ENCODE measurements around the gene PLCD3.

Gene PLCD3

DNA sequence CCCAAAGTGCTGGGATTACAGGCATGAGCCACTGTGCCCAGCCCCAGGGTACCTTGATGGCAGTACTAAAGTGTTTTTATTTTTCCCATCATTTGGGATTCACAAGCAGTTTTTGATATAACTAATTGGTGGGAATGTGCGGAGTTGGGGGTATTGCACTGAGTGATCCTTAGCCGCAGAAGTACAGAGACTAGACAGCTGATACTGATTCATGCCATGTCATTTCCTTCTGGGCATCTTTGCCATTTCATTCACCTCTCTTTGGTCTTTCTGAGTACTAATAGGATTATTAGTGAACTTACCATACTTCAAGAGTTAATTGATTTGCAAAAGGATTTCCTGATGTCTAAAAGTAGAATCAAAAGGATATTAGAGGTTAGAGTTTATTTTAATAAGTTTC is 61.5 kb downstream of the PLCD3 start:
- peak overlapping the region; percentile 53 for H3K4ac ChIP-seq (ENCODE audit: low read depth, low read length)
- WGBS (ENCODE audit: extremely low coverage, insufficient coverage, insufficient read length) = no CpG with 5 or more reads among the region's 2 CpGs
- no peaks in the 10 kb centered on the region for H3K79me1 ChIP-seq (ENCODE audit: low read length)
- no peak overlapping the region for H3K4me2 ChIP-seq (ENCODE audit: low read length)
- H3K9ac ChIP-seq (ENCODE audit: low read length) = no peak overlapping the region
- no peak overlapping the region for H2AK5ac ChIP-seq (ENCODE audit: low read length)
- no peak overlapping the region for H2AFZ ChIP-seq (ENCODE audit: insufficient read depth, low read length, poor library complexity)
- H3K4me1 ChIP-seq (ENCODE audit: control insufficient read depth in 1 of 2, insufficient read depth in 2 of 2, low read length in 2 of 2) = peaks cover 0 to 2% of the 10 kb centered on the region in 2 experiments
- no peak overlapping the region for H3K27ac ChIP-seq (ENCODE audit: low read depth, low read length)
- no peak overlapping the region for H2BK12ac ChIP-seq (ENCODE audit: low read length)
- H3K79me2 ChIP-seq (ENCODE audit: control insufficient read depth, insufficient read depth, low read length, poor library complexity) = peaks cover 5% of the 10 kb centered on the region
- no peak overlapping the region for H4K8ac ChIP-seq (ENCODE audit: low read depth, low read length)
- no peak overlapping the region for H3K4me3 ChIP-seq (ENCODE audit: low read depth, low read length)
- no peak overlapping the region for H4K91ac ChIP-seq (ENCODE audit: low read depth, low read length)
- no peak overlapping the region for H2BK5ac ChIP-seq (ENCODE audit: low read depth, low read length, poor library complexity)
- H3K14ac ChIP-seq (ENCODE audit: low read length) = no peak overlapping the region
- H3K18ac ChIP-seq (ENCODE audit: low read length) = no peak overlapping the region
- H3K27me3 ChIP-seq (ENCODE audit: insufficient read depth, low read length) = no peaks in the 10 kb centered on the region
- no peak overlapping the region for H2BK120ac ChIP-seq (ENCODE audit: insufficient read depth, low read length, poor library complexity)
- H3K23ac ChIP-seq (ENCODE audit: low read length) = no peak overlapping the region
- H3K9me3 ChIP-seq (ENCODE audit: insufficient read depth, low read depth, low read length) = no peaks in the 10 kb centered on the region
- peaks cover 12 to 18% of the 10 kb centered on the region in 2 experiments for H3K36me3 ChIP-seq (ENCODE audit: control insufficient read depth in 1 of 2, insufficient read depth in 2 of 2, low read length in 2 of 2)
- no peak for DNase-seq
- no peak overlapping the region for H4K12ac ChIP-seq (ENCODE audit: low read depth, low read length)

DNA sequence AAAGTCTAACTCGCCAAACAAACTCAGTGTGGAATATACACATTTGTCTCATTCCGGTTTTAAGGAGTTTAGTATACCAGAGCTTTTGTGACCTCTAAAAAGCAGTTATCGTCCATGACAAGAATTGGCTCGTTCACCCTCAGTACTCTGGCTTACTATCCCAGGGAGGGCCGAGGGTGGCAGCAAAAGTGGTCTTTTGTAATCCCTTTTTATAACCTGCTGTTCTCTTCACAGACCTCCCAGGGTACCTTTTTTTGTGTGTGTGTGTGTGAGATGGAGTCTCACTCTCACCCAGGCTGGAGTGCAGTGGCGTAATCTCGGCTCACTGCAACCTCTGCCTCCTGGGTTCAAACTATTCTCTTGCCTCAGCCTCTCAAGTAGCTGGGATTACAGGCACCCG is 62.3 kb downstream of the PLCD3 start:
- H4K12ac ChIP-seq (ENCODE audit: low read depth, low read length) = no peak overlapping the region

DNA sequence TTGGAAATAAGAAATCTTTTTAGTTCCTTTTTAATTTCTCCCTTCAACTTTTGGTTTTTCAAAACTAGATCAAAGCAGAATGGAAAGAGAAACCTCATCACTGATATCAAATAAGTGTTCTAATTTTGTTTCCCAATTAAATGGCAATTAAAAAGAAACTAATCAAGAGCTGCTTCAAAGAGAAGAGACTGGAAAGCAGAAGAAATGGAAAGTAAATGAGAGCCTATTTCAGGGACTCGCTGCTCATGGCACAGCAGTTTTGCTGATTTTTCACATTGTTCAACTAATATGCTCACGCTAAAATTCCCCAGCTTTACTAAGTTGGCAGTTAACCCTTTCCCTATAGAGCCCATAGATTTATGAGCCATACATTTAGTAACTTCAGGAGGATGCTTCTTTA is 64.7 kb downstream of the PLCD3 start:
- no peak for DNase-seq
- Histone ChIP-seq H3K4ac (ENCODE audit: low read depth, low read length) (no peak overlapping the region), H3K18ac (ENCODE audit: low read length) (no peak overlapping the region), H3K9ac (ENCODE audit: low read length) (no peak overlapping the region), H2AK5ac (ENCODE audit: low read length) (no peak overlapping the region), H3K9me3 (ENCODE audit: insufficient read depth, low read depth, low read length) (no peaks in the 10 kb centered on the region), H3K79me1 (ENCODE audit: low read length) (no peaks in the 10 kb centered on the region), H3K23ac (ENCODE audit: low read length) (no peak overlapping the region), H3K4me2 (ENCODE audit: low read length) (no peak overlapping the region), H2AFZ (ENCODE audit: insufficient read depth, low read length, poor library complexity) (no peak overlapping the region), H2BK5ac (ENCODE audit: low read depth, low read length, poor library complexity) (no peak overlapping the region), H4K91ac (ENCODE audit: low read depth, low read length) (no peak overlapping the region), H2BK120ac (ENCODE audit: insufficient read depth, low read length, poor library complexity) (no peak overlapping the region), H3K14ac (ENCODE audit: low read length) (no peak overlapping the region), H4K8ac (ENCODE audit: low read depth, low read length) (no peak overlapping the region), H3K4me1 (ENCODE audit: control insufficient read depth in 1 of 2, insufficient read depth in 2 of 2, low read length in 2 of 2) (peaks cover 0 to 2% of the 10 kb centered on the region in 2 experiments), H2BK12ac (ENCODE audit: low read length) (no peak overlapping the region), H3K36me3 (ENCODE audit: control insufficient read depth in 1 of 2, insufficient read depth in 2 of 2, low read length in 2 of 2) (peaks cover 6 to 13% of the 10 kb centered on the region in 2 experiments), H3K27me3 (ENCODE audit: insufficient read depth, low read length) (no peaks in the 10 kb centered on the region), H4K12ac (ENCODE audit: low read depth, low read length) (no peak overlapping the region), H3K4me3 (ENCODE audit: low read depth, low read length) (no peak overlapping the region), H3K27ac (ENCODE audit: low read depth, low read length) (no peak overlapping the region), H3K79me2 (ENCODE audit: control insufficient read depth, insufficient read depth, low read length, poor library complexity) (peaks cover 5% of the 10 kb centered on the region)
- no CpG with 5 or more reads among the region's 2 CpGs for WGBS (ENCODE audit: extremely low coverage, insufficient coverage, insufficient read length)

More for the DNA sequence above, 62.3 kb downstream of the PLCD3 start:
- Histone ChIP-seq H3K4ac (ENCODE audit: low read depth, low read length) (peak overlapping the region; percentile 78), H3K36me3 (ENCODE audit: control insufficient read depth in 1 of 2, insufficient read depth in 2 of 2, low read length in 2 of 2) (peaks cover 12 to 15% of the 10 kb centered on the region in 2 experiments), H3K18ac (ENCODE audit: low read length) (no peak overlapping the region), H3K9ac (ENCODE audit: low read length) (no peak overlapping the region), H3K14ac (ENCODE audit: low read length) (no peak overlapping the region), H3K4me3 (ENCODE audit: low read depth, low read length) (no peak overlapping the region), H2BK5ac (ENCODE audit: low read depth, low read length, poor library complexity) (no peak overlapping the region), H3K9me3 (ENCODE audit: insufficient read depth, low read depth, low read length) (no peaks in the 10 kb centered on the region), H2AFZ (ENCODE audit: insufficient read depth, low read length, poor library complexity) (no peak overlapping the region), H4K91ac (ENCODE audit: low read depth, low read length) (no peak overlapping the region), H2AK5ac (ENCODE audit: low read length) (no peak overlapping the region), H3K23ac (ENCODE audit: low read length) (no peak overlapping the region), H2BK12ac (ENCODE audit: low read length) (no peak overlapping the region), H3K79me2 (ENCODE audit: control insufficient read depth, insufficient read depth, low read length, poor library complexity) (peaks cover 5% of the 10 kb centered on the region), H3K4me1 (ENCODE audit: control insufficient read depth in 1 of 2, insufficient read depth in 2 of 2, low read length in 2 of 2) (peaks cover 2% of the 10 kb centered on the region in 2 experiments), H2BK120ac (ENCODE audit: insufficient read depth, low read length, poor library complexity) (no peak overlapping the region), H3K4me2 (ENCODE audit: low read length) (no peak overlapping the region), H3K27ac (ENCODE audit: low read depth, low read length) (no peak overlapping the region), H3K27me3 (ENCODE audit: insufficient read depth, low read length) (no peaks in the 10 kb centered on the region), H3K79me1 (ENCODE audit: low read length) (no peaks in the 10 kb centered on the region), H4K8ac (ENCODE audit: low read depth, low read length) (no peak overlapping the region)
- DNase-seq = no peak
- no CpG with 5 or more reads among the region's 8 CpGs for WGBS (ENCODE audit: extremely low coverage, insufficient coverage, insufficient read length)

DNA sequence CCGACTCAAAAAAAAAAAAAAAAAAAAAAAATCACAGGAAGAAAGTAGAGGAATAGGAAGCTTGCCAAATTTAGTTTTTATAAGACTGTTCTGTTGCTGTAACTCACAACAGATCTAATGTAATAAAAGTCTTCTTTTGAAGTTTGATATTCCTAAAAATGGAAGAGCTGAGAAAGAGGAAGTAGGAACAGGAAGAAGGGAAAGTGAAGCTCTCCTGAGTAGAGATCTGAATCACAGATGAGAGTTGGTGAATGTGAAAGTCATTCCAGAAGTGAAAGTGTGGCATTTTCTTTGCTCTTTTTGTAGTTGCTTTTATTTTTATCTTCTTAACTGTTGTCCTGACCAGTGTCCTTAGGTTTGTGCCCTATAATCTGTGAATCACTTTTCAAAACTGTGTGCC is 69.1 kb downstream of the PLCD3 start:
- no peaks in the 10 kb centered on the region for H3K36me3 ChIP-seq (ENCODE audit: control insufficient read depth in 1 of 2, insufficient read depth in 2 of 2, low read length in 2 of 2)
- WGBS (ENCODE audit: extremely low coverage, insufficient coverage, insufficient read length) = no CpG with 5 or more reads among the region's 1 CpG
- H4K91ac ChIP-seq (ENCODE audit: low read depth, low read length) = no peak overlapping the region
- H3K4ac ChIP-seq (ENCODE audit: low read depth, low read length) = peak overlapping the region; percentile 10
- peaks cover 13% of the 10 kb centered on the region for H3K79me2 ChIP-seq (ENCODE audit: control insufficient read depth, insufficient read depth, low read length, poor library complexity)
- peaks cover 8% of the 10 kb centered on the region for H3K79me1 ChIP-seq (ENCODE audit: low read length)
- no peak overlapping the region for H3K14ac ChIP-seq (ENCODE audit: low read length)
- no peak overlapping the region for H2BK12ac ChIP-seq (ENCODE audit: low read length)
- no peaks in the 10 kb centered on the region for H3K9me3 ChIP-seq (ENCODE audit: insufficient read depth, low read depth, low read length)
- no peak overlapping the region for H3K18ac ChIP-seq (ENCODE audit: low read length)
- H4K8ac ChIP-seq (ENCODE audit: low read depth, low read length) = no peak overlapping the region
- no peak overlapping the region for H4K12ac ChIP-seq (ENCODE audit: low read depth, low read length)
- H2AK5ac ChIP-seq (ENCODE audit: low read length) = no peak overlapping the region
- H2BK5ac ChIP-seq (ENCODE audit: low read depth, low read length, poor library complexity) = no peak overlapping the region
- no peak overlapping the region for H3K27ac ChIP-seq (ENCODE audit: low read depth, low read length)
- no peak overlapping the region for H3K9ac ChIP-seq (ENCODE audit: low read length)
- peaks cover 0 to 2% of the 10 kb centered on the region in 2 experiments for H3K4me1 ChIP-seq (ENCODE audit: control insufficient read depth in 1 of 2, insufficient read depth in 2 of 2, low read length in 2 of 2)
- H3K4me2 ChIP-seq (ENCODE audit: low read length) = no peak overlapping the region
- H2BK120ac ChIP-seq (ENCODE audit: insufficient read depth, low read length, poor library complexity) = no peak overlapping the region
- no peak overlapping the region for H3K4me3 ChIP-seq (ENCODE audit: low read depth, low read length)
- no peaks in the 10 kb centered on the region for H3K27me3 ChIP-seq (ENCODE audit: insufficient read depth, low read length)
- no peak for DNase-seq
- no peak overlapping the region for H2AFZ ChIP-seq (ENCODE audit: insufficient read depth, low read length, poor library complexity)
- no peak overlapping the region for H3K23ac ChIP-seq (ENCODE audit: low read length)

Measured in trophoblast cell (in vitro differentiated cells and primary cell).